C1 segment of cervical spinal cord (tissue), 14 donors: ENCODE data around the gene AGAP3.

Experiments
- DNase-seq, 14 donors: peaks; one replicate each; lab custom pipeline; 2025; lab: John Stamatoyannopoulos, UW

The AGAP3 gene

GRCh38 chr7:151179946-151180345 lies 93.7 kb downstream of the AGAP3 start:
- DNase-seq = no peak

GRCh38 chr7:151181011-151181431 lies 94.7 kb downstream of the AGAP3 start:
- no peak for DNase-seq

- DNase-seq = no peak
Measured at GRCh38 chr7:151185762-151186639, 99.7 kb downstream of the AGAP3 start.

- no peak for DNase-seq
Measured at GRCh38 chr7:151186640-151187408, 100.5 kb downstream of the AGAP3 start, which contains the start of gene ASB10. Gene ASB10 (minus strand): TSS chr7:151187250. CDS start chr7:151187130, 120 bp downstream.

GRCh38 chr7:151187409-151188251 lies 101.4 kb downstream of the AGAP3 start:
- DNase-seq = no peak

GRCh38 chr7:151188252-151188542 lies 101.9 kb downstream of the AGAP3 start:
- DNase-seq = no peak

GRCh38 chr7:151189038-151189437 lies 102.8 kb downstream of the AGAP3 start:
- DNase-seq = no peak

GRCh38 chr7:151191544-151191943 lies 105.3 kb downstream of the AGAP3 start:
- no peak for DNase-seq

GRCh38 chr7:151192002-151192539 lies 105.8 kb downstream of the AGAP3 start:
- DNase-seq = no peak

- DNase-seq = no peak
Measured at GRCh38 chr7:151193203-151193978, 107.1 kb downstream of the AGAP3 start.
